NCI-H1048 (cell line): ENCODE data around the gene DCDC2B.

Experiments used
- DNase-seq: peaks from one replicate; lab custom pipeline; 2025; lab: John Stamatoyannopoulos, UW

DCDC2B gene

GRCh38 chr1:32223683-32224082, 14.8 kb downstream of the DCDC2B start:
- no peak for DNase-seq

- DNase-seq: no peak
Observed at GRCh38 chr1:32224285-32224684, 15.4 kb downstream of the DCDC2B start.

- DNase-seq: no peak
Observed at GRCh38 chr1:32228771-32229170, 19.9 kb downstream of the DCDC2B start.

GRCh38 chr1:32231843-32232432, 23.0 kb downstream of the DCDC2B start:
- DNase-seq: no peak

- no peak for DNase-seq
Observed at GRCh38 chr1:32232558-32233304, 23.8 kb downstream of the DCDC2B start.

GRCh38 chr1:32234792-32235191, 25.9 kb downstream of the DCDC2B start:
- no peak for DNase-seq

GRCh38 chr1:32239337-32239736, 30.4 kb downstream of the DCDC2B start:
- no peak for DNase-seq

- DNase-seq: no peak
Observed at GRCh38 chr1:32239790-32240139, 30.9 kb downstream of the DCDC2B start.

GRCh38 chr1:32240140-32240951, 31.5 kb downstream of the DCDC2B start:
- DNase-seq: peak; percentile 50

GRCh38 chr1:32241001-32241763, 32.3 kb downstream of the DCDC2B start:
- DNase-seq: no peak

GRCh38 chr1:32242341-32242851, 33.5 kb downstream of the DCDC2B start:
- no peak for DNase-seq

GRCh38 chr1:32246888-32247273, 38.0 kb downstream of the DCDC2B start, which contains the start of gene FAM167B:
TSS of gene FAM167B (plus strand) at chr1:32247222. CDS start at chr1:32247422, 200 bp downstream.
- DNase-seq: no peak

- no peak for DNase-seq
Observed at GRCh38 chr1:32247452-32247851, 38.6 kb downstream of the DCDC2B start.

- DNase-seq: peak; percentile 30
Observed at GRCh38 chr1:32247983-32248889, 39.3 kb downstream of the DCDC2B start.

GRCh38 chr1:32249831-32250525, 41.1 kb downstream of the DCDC2B start:
- no peak for DNase-seq

GRCh38 chr1:32250893-32251716, 42.2 kb downstream of the DCDC2B start, which contains the start of gene LCK:
TSS of gene LCK (plus strand) at chr1:32251265. CDS start at chr1:32274330, 23,065 bp downstream.
- DNase-seq: no peak

- DNase-seq: no peak
Observed at GRCh38 chr1:32255072-32256071, 46.5 kb downstream of the DCDC2B start.
